AG08395 (cell line): Measurements from ENCODE around the gene RAB6C.
"Not testable (repeated sequence)": the region's sequence is repeated elsewhere in the genome, so short reads cannot be mapped to it uniquely, and the experiment has no call there.

Source experiments
- DNase-seq: peaks from one replicate; pipeline ENCODE4 v3.0.0; 2012; ENCODE audit warnings: mixed read lengths, low spot score

The RAB6C gene

DNA sequence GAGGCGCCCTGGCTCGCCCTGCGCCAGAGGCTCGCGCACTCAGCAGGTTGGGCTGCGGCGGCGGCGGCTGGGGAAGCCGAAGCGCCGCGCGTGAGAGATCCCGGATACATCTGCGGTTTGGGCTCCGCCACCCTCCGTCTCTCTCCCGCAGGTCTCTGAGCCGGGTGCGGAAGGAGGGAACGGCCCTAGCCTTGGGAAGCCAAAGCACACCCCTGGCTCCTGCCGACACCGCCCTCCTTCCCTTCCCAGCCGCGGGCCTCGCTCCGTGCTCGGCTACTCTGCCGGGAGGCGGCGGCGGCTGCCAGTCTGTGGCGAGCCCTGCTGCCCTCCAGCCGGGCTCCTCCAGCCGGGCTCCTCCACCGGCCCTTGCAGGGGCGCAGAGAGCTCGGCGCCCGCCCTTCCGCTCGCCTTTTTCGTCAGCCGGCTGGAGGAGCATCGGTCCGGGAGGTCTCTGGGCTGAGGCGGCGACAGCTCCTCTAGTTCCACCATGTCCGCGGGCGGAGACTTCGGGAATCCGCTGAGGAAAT, at the start of gene RAB6C:
Gene RAB6C (plus strand): TSS at position 38 of the 527 bp plus-strand sequence. CDS start 450 bp downstream, at position 488.
- DNase-seq: not testable (repeated sequence)

DNA sequence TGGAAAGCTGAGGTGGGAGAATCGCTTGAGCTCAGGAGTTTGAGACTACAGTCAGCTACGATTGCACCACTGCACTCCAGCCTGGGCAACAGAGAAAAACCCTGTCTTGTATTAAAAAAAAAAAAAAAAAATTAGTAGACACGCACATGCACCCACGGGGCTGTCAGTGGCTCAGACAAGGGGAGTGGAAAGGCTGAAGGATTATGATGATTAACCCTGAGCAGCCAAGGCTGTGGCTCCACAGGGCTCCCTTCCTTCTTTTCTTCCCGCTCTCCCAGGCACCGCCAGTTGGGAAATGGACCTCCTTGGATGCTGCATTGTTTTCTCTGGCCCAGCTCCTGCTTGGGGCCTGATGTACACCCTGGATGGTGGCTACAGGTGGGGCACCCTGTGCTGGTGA, 49.0 kb upstream of the RAB6C start:
- no peak for DNase-seq

DNA sequence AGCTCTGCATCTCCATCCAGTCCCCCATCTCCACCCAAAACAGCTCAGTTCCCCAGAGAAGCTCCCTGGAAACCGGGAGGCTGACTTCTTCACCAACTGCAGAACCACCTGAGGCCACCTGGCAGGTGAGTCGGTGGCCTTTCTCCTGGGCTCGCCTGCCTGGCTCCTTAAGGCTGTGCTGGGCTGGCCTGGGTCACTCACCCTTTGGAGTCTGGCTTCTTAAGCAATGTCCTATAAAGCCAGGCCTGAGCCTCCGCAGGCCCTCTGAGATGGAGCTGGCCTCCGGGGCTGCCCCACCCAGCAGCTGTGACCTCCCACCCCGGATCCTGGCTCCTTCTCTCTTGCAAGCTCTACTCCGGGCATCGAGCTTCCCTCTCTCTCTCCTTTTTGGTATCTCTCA, 46.1 kb upstream of the RAB6C start:
- not testable (repeated sequence) for DNase-seq

DNA sequence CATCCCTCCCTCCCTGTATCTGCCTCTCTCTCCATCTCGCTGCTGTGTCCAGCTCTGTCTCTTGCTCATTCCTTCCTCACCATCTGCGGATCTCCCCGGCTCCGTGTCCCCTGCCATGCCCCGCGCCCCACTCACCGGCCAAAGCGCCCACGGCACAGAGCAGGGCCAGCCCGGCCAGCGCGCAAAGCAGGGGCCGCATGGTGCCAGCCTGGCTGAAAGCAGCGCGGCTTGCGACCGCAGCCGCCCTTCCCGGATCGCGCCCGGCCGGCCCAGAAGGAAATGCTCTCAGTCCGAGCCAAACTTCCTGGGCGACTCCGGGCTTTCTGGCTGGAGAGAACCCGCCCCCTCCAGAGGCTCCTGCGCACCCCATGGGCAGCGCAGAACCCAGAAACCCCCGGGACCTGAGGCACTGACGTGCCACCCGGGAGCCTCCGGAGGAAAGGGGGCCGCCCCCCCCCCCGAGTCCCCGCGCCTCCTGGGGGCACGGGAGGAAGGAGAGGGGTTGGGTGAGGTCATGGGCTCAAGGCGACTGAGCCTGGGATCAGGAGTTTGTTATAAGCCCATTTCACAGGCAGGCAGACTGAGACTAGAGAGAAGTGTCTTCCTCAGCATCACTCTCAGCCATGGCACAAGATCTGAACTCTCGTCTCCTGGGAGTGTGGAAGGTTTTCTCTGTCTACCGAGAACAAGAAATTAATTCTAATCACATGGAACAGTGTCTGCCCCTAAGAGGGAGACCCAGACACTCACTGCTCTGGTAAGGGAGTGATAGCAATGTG, 45.2 kb upstream of the RAB6C start:
- DNase-seq: peak; percentile 53

DNA sequence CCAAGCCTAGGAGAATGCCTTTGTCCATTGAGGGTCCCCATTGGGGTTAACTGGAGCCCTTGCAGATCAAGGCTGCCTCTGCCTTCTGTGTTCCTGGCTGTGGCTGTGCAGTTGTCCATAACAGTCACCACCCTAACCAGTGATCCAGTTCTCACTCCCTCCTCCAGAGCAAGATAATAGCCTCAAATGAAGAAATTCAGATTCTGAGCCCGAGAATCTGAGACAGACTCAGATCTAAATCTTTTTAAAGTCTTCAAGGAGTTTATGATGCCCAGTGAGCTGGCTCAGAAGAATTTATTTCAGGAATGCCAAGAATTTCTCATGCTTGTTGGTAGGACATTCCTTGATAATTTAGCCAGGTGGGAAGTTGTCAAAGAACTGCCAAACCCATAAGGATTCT, 44.3 kb upstream of the RAB6C start:
- no peak for DNase-seq

DNA sequence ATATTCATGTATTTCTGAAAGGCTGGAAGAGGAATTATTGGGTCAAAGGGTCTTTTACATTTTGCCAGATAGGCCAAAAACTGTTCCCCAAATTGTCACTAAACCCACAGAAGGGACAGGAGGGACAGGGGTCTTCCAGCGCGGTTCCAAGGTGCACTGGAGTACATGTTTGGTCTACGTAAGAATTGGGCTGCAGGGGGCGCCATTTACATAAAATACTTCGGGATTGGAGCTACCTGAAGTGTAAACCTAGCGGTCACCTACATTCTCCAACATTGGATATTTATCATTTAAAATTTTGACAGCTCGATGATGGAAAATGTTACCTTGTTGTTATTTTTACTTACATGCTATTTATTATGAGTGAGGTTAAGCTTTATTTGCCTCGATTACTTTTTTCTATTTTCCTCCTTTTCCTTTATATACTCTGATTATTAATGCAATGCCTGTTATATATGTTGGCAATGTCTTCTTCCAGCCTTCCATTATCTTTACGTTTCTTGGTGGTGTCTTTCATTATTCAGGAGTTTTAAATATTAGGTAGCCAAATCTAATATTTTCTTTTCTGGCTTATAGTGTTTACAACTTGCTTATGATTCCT, 43.0 kb upstream of the RAB6C start:
- DNase-seq: no peak

DNA sequence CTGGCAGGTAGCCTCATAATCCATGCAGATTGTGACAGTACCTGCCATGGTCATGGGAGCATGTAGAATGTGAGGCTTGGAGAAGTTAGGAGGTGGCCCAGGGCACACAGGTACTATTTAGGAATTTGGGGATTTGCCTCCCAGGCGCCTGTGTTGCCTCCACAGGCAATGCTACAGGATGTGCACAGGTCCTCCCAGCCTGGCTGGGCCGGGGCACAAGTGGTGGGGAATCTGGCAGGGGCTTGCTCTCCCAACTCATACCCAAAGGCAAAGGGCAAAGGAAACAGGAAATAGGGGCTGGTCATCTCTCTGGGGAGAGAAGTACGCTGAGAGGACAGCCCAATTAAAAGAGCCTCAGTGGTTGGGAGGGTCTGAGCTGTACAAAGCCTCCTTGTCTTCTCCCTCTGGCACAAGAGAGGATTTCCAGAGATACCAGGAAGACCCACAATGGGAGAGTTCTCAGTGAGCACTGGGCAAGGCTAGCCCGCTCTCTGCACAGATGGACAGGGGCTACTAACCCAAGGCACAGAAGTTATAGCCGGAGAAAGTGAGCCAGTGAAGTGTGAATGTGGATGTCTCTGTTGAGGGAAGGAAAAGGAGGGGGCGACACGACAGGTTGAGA, 40.5 kb upstream of the RAB6C start:
- DNase-seq: not testable (repeated sequence)

DNA sequence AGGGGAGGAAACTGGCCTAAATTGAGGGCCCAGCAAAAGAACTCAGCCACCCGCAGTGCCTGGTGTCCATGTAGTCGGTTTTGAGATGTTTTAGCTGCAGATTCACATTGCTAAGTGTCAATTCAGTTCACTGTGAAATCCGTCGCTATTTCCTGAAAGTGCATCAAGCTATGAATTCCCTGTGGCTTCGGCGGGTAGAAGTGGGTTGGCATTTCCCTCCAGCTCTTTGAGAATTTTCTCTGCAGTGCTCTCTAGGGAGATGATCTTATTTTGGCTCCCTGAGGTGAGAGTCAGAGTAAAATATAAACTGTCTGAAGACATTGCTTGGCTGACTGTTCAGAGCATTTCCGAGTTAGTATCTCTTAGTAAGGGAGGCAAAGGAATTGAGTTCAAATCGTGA, 36.0 kb upstream of the RAB6C start:
- DNase-seq: not testable (repeated sequence)

DNA sequence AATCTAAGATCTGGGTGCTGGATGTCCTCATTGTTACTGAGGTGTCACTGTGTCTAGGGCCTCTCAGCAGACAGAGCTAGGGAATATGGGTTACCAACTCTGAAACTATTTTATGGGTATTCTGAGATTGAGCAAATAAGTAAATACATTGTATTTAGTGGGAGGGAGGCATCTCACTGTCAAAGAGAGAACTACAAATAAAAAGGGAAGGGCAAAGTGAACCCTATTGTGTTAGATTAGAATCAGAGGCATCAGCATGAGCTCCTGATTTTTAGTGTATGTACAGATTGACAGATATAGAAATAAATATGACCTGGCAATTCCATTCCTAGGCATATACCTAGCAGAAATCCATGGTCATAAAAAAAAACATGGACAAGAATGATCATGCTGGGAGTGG, 33.9 kb upstream of the RAB6C start:
- no peak for DNase-seq

DNA sequence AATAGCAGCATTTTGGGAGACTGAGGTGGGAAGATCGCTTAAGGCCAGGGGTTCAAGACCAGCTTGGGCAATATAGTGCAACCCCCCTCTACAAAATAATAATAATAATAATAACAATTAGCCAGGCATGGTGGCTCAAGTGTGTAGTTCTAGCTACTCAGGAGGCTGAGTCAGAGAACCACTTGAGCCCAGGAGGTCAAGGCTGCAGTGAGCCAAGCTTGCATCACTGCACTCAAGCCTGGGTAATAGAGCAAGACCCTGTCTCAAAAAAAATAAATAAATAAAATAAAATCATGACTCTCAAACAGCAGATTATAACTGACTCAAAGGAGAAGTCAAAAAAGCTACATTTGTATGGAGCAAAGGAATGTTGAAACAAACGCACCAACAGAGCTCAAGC, 31.8 kb upstream of the RAB6C start:
- not testable (repeated sequence) for DNase-seq

DNA sequence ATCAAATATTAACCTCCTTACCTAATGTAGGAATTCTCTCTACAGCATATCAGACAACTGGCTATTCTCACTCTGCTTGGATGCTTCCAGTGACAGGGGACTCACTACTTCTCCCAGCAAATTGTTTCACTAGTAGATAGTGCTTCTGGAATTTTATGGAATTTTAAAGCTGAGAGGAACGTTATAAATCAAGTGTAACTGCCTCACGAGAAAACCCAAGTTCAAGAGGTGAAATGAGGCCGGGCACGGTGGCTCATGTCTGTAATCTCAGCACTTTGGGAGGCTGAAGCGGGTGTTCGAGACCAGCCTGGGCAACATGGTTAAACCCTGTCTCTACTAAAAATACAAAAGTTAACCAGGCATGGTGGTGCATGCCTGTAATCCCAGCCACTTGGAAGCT, 23.3 kb upstream of the RAB6C start:
- DNase-seq: not testable (repeated sequence)

DNA sequence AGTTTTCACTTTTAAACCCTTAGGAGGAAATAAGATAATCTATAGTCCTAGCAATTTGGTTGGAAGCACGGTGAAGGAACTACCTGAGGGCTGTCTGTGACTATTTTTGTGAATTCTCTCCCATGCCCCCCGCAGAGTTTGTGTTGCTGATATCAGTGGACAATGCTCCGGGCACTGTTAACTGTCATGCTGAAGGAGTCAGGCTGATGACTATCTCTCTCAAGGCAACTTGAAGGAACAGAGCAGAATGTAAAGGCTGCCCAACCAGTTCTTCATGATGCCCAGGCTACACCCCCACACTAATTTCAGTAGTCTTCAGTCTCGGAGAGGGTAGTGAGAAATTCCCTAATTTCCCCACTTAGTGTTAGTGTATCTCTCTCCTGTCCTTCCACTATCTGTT, 21.6 kb upstream of the RAB6C start:
- no peak for DNase-seq

DNA sequence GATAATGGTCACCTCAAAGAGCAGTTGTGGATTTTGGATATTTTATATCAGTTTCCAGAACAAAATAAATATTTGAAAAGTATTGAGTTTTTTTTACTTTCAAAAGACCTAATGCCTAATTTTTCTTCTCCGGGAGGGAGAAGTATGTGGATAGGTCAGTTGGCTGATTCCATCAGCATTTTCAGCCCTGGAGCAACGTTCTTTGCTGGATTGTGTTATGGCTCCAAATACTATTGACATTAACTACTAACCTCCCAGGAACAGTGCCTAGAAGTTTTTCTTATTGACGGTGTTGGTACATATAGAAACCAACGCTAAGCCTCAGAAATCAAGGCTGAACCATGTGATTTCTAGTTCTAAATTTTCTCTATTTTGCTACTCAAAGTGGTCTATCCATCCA, 20.7 kb upstream of the RAB6C start:
- DNase-seq: not testable (repeated sequence)

DNA sequence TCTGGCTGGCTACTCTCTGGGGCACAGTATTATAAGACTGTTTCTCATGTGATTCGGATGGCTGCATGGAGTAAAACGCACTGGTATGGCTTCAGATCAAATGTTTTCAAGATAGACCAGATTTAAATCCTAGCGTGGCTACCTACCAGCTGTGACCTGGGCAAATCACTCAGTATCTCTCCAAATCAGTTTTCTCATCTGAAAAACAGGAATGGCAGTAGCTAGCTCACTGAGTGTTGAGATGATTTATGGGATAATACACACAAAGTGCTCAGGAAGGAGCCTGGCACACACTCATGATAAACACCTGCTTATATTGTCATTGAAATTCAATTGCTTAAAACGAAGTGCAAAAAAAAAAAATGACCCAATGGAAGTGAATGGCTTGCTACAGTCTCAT, 10.9 kb upstream of the RAB6C start:
- not testable (repeated sequence) for DNase-seq

DNA sequence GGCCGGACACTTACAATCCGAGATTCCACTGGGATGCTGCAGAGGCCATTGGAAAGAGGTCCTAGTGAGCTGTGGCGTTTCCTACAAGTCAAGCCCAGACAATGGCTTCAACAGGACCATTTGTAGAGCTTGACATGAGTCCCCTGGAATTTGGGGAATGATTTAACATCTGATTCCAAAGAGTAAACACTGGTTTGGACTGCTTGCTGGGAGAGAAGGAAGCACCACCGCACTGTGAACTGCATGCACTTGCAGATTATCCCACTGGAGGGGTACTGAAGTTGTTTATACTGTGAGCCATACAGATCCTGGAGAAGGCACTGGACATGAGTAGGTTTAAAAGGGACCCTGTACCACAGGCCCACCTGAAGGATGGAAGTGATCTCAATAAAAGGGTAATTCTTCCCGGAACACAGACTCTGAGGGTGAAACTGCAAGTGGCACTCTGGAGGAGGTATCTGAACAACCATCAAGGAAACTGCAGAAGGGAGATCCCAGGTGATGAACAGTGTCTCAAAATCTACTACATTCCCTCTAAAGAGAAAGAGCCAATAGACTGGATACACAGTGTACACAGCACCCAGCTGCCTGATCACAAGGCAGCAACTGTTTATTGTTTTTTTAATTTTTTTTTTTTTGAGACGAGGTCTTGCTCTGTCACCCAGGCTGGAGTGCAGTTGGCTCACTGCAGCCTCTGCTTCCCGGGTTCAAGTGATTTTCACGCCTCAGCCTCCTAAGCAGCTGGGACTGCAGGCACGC, 4.3 kb upstream of the RAB6C start:
- no peak for DNase-seq

DNA sequence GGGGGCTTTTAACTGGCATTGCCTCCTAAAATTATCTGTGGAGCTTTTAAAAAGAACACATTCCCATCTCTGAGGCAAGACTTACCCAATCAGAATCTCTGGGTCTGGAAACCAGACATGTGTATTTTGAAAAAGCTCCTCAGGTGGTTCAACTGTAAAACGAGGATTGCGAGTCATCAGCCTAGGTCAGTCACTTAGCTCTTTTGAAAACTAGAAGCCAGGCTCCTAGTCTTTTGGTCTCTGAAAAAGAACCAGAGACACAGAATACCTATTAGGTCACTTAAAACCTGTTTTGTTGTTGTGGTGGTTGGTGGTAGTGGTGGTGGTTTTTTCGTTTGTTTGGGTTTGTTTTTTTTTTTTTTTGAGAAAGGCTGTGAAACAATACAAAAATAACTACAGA, 2.5 kb upstream of the RAB6C start:
- DNase-seq: not testable (repeated sequence)

DNA sequence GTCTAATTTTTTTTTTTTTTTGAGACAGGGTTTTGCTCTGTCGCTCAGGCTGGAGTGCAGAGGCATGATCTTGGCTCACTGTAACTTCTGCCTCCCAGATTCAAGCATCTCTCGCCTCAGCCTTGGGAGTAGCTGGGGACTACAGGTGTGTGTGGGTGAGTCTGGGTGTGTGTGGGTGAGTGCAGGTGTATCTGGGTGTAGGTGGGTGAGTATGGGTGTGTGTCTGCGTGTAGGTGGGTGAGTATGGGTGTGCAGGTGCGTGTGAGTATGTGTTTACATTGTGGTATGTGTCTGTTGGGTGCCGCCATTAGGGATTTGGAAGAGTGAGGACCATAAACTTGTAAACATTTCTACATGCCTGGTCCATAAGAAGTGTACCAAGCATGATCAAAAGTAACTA, 1.5 kb upstream of the RAB6C start:
- DNase-seq: no peak

DNA sequence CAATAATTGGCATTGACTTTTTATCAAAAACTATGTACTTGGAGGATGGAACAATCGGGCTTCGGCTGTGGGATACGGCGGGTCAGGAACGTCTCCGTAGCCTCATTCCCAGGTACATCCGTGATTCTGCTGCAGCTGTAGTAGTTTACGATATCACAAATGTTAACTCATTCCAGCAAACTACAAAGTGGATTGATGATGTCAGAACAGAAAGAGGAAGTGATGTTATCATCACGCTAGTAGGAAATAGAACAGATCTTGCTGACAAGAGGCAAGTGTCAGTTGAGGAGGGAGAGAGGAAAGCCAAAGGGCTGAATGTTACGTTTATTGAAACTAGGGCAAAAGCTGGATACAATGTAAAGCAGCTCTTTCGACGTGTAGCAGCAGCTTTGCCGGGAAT, 780 bp downstream of the RAB6C start:
- DNase-seq: not testable (repeated sequence)

DNA sequence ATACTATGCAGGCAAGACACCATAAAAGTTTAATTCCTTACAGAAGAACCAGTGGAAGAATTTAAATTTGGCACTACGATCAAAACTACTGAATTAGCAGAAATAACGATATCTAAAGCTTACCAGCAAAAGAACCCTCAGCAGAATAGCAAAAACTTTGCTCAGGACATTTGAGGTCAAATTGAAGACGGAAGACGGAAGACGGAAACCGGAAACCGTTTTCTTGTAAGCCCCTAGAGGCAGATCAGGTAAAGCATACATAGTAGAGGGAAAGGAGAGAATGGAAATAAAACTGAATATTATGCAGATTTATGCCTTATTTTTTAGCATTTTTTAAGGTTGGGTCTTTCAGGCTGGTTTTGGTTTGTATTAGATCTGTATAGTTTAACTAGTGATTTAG, 2.2 kb downstream of the RAB6C start:
- not testable (repeated sequence) for DNase-seq

DNA sequence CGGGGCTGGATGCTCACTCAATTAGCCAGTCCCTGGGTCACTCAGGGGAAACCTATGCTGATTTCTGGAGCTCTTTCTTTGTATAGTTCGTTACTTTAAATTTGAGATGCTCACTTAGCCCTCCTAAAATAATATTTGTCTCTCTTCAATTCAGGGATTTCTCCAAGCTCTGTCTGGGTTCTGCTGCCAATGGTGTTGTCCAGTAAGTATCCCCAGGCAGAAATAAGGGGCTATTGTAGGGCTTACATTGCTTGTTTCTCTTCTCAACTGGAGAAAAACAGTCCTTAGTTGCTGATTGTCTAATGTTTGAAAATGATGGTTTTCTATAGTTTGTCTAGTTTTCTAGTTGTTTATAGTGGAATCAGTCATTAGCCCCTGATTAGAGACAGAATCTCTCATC, 5.0 kb downstream of the RAB6C start:
- no peak for DNase-seq

DNA sequence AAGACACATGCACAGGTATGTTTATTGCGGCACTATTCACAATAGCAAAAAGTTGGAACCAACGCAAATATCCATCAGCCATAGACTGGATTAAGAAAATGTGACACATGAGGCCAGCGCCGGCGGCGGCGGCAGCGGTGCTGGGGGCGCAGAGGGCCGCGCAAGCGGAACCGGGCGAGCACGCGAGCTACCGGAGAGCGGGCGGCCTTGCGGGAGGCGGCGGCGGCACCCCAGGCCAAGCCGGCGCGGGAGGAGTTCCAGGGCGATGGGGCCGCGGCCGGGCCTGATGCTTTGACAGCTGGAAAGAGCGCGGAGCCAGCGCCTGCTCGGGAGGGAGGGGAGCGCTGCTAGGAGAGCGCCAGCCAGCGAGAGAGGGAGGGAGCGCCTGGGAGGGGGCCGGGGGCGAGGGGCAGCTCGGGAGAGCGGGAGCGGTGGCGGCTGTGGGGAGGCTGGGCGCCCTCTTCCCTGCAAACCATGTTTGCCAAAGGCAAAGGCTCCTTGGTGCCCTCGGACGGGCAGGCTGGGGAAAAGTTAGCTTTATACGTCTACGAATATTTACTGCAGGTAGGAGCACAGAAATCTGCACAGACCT, 13.0 kb downstream of the RAB6C start:
- DNase-seq: not testable (repeated sequence)

DNA sequence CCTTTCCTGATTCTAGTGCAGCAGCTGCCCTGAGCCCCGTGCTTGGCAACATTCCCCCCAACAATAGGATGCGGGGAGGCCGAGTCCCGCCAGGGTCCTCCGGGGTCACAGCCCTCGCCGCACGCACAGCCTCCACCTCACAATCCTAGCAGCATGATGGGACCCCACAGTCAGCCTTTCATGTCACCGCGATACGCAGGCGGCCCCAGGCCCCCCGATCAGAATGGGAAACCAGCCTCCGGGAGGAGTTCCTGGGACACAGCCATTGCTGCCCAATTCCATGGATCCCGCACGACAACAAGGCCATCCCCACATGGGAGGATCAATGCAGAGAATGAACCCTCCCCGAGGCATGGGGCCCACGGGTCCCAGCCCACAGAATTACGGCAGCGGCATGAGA, 13.7 kb downstream of the RAB6C start:
- not testable (repeated sequence) for DNase-seq
